HG02623 (cell line): Measurements from ENCODE around the gene CCL2.

Source experiments
- ATAC-seq: cut with Tn5 transposase; IDR thresholded peaks from one replicate; pipeline ENCODE4 v1.9.1; 2021; ENCODE audit warnings: moderate library complexity; ENCODE audit not compliant: unreplicated experiment

CCL2 gene

DNA sequence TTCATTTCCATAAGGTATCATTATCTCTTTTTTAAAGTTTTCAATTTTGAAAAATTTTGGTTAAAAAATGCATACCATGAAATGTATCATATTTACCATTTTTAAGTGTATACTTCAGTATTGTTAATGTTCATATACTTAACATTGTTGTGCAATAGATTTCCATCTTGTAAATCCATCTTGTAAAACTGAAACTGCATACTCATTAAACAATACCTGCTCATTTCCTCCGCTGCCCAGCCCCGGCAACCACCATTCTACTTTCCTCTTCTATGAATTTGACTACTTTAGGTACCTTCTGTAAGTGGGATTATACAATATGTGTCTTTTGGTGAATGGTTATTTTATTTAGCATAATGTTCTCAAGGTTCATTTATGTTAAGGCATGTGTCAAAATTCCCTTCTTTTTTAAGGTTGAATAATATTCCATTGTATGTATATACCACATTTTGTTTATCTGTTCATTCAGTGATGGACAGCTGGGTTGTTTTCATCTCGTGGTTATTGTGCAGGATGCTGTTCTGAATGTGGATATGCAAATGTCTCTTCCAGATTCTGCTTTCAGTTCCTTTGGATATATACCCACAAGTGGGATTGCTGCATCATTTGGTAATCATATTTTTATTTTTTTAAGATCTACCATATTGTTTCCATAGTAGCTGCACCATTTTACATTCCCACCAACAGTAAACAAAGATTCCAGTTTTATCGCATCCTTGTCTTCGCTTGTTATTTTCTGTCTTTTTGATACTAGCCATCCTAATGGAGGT, 6.7 kb downstream of the CCL2 start:
- ATAC-seq, result no peak

DNA sequence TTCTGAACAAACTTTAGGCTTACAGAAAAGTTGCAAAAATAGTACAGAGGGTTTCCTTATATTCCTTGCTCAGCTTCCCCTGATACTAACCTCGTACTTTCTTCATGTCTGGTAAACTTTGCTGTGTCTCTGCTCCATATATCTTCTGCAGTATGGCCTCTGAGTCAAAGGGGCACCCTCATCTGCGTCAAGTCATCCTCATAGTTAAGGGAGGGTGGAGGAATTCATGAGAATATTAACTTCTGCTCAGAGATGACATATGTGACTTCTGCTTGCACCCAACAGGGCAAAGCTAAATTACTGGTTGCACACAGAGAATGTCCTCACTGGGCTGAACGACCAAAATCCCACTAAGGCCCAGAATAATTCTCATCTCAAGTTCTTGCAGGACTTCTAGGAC, 10.6 kb downstream of the CCL2 start:
- ATAC-seq, result no peak

- ATAC-seq, result no peak
Measured at GRCh38 chr17:34269969-34270368, 14.9 kb downstream of the CCL2 start, which contains the start of gene CCL7. CCL7 (plus strand) TSS chr17:34270221; CDS start chr17:34270291, 70 bp downstream.

DNA sequence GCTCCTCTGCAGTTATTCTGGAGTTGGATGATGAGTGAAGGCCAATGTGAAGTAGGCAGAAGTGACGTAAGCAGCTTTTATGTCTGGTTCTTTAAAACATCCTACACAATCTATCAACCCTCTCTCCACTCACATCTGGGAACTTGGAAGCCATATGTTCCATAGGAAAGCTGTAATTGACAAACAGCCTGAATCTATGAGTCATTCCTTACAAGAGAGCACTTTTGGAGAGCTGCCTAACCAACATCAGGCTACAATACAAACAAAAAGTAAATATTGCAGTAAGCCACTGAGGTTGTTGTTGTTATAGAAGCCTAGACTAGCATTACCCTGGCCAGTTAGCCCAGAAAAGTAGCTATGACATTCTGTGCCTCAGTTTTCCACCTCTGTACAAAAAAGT, 20.8 kb downstream of the CCL2 start:
- no peak for ATAC-seq

- no peak for ATAC-seq
Measured at GRCh38 chr17:34276826-34277225, 21.7 kb downstream of the CCL2 start.

GRCh38 chr17:34283571-34283970, 28.5 kb downstream of the CCL2 start:
- ATAC-seq, result no peak

DNA sequence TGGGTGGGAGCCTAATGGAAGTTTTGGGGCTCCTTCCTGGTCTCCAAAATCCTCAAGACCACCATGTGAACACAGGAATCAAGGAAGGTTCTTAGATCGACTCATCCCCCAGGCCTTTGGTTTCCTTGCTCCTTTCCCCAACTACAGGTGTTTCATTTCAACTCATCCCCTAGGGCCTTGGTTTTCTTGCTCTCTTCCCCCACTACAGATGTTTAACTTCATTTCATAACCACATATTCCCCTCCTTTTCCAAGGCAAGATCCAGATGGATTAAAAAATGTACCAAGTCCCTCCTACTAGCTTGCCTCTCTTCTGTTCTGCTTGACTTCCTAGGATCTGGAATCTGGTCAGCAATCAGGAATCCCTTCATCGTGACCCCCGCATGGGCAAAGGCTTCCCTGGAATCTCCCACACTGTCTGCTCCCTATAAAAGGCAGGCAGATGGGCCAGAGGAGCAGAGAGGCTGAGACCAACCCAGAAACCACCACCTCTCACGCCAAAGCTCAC, 30.3 kb downstream of the CCL2 start, which contains the start of gene CCL11:
Gene CCL11 (plus strand): TSS at position 457 of the 507 bp plus-strand sequence. CDS start 67 bp downstream, outside the sequence.
- no peak for ATAC-seq

DNA sequence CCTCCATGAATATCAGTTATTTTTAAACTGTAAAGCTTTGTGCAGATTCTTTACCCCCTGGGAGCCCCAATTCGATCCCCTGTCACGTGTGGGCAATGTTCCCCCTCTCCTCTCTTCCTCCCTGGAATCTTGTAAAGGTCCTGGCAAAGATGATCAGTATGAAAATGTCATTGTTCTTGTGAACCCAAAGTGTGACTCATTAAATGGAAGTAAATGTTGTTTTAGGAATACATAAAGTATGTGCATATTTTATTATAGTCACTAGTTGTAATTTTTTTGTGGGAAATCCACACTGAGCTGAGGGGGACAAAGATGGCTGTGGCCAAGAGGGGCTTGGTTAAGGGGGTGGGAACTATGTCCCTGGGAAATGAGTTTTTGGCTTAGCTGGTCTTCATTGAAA, 32.8 kb downstream of the CCL2 start:
- ATAC-seq, result no peak

GRCh38 chr17:34290586-34290985, 35.5 kb downstream of the CCL2 start:
- ATAC-seq, result no peak

DNA sequence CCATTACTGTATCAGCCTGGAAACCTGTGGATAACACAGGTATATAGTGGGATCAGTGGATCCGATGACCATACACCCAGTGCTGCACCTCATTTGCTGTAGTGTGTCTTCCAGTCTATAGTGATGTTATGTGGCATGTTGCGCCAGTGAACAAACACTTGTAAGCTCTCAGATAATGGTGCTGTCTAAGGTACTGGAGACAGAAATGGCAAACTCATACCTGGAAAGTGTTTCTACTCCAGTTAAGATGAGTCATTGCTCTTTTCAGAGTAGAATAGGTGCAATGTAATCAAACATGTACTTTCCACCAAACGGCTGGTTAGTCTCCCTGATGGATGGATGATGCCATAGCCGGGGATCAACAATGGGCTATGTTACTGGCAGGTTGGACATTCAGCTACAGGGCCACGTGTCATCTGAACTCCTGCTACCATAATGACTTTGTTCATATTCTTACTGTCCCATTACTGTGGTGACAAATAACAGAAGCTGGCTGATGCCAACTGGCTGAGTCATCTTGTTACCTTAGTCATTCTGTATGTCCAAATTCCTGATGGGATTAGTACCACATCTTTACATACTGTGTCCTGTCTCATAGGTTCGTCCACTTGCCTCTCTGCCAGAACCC, 36.8 kb downstream of the CCL2 start:
- no peak for ATAC-seq

DNA sequence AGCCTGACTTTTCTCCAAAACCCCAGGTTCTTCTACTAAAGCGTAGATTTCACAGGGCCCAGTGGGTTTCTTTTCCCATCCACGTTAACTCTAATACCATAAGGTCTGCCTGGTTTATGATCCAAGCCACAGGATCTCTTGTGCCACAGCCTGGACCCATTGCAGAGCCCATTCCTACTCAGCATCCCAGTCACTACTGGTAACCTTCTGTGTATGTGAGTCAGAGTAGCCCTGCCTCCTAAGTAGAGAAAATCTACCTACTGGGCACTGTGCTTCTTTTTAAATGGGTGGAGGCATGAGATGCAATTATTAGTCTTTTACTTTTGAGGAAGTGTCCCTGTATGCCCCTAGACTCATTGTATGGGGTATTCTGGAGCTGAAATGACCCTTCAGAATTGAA, 43.9 kb downstream of the CCL2 start:
- no peak for ATAC-seq

DNA sequence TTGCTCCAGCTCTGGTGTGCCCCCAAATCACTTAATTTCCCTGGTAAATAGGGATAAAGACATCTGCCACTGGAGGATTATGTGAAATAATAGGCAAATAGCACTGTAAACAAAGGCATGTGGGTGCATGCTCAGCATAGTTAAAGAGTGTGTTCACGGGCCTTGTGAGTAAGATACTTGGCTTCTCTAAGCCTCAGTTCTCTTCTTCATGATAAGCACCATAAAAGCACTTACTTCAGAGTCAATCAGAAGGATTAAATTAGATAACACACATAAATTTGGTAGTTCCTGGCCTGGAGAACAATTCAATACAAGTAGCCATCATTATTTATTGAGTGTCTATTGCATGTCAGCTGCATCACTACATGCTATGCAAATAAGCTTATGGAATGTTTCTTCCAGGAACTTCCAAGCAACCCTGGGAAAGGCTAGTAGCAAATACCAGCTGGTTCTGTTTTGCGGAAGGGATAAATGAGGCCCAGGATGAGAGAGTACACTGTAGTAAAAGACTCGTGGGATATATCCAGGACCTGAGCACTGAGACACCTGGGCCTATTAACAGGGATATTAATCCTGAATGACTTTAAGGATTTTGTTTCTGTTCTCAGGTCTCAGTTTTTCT, 45.0 kb downstream of the CCL2 start:
- no peak for ATAC-seq

- no peak for ATAC-seq
Measured at GRCh38 chr17:34300652-34301370, 45.7 kb downstream of the CCL2 start.

DNA sequence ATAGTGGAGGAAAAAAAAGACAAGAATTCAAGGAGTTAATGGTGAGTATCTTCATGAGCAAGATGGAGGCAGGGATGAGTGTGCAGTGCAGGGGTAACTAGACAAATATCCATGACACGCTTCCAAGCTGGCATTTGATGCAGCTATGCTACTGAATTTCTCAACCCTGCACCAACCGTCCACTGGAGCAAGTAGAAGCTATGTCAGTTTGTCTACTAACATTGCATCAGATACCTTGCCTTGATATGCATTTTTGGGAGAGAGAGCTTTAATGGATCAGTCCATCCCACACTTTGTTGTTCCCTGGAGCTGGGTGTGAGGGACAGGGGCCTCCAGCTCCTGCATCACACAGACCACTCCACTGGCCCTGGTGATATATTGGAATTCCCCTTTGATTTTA, 46.9 kb downstream of the CCL2 start:
- no peak for ATAC-seq

DNA sequence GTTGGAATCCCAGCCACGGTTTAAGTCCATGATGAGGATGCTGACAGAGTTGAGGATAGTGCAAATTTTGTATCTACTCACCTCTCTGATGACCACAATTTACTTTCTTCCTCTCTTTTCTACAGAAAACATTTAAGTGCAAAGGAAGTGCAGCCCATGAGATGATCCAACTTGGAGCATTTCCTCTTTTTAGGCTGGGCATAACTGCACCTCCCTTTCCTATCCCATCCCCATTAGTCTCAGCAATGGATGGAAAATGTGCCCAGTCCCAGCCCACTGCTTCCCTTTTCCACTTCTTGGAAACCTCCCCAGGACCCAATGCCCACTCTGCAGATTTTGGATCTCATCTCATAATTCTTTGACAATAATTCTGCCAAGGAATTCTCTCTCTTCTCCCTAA, 47.6 kb downstream of the CCL2 start:
- no peak for ATAC-seq

- no peak for ATAC-seq
Measured at GRCh38 chr17:34303606-34304005, 48.5 kb downstream of the CCL2 start.

- no peak for ATAC-seq
Measured at GRCh38 chr17:34305061-34305460, 50.0 kb downstream of the CCL2 start.

DNA sequence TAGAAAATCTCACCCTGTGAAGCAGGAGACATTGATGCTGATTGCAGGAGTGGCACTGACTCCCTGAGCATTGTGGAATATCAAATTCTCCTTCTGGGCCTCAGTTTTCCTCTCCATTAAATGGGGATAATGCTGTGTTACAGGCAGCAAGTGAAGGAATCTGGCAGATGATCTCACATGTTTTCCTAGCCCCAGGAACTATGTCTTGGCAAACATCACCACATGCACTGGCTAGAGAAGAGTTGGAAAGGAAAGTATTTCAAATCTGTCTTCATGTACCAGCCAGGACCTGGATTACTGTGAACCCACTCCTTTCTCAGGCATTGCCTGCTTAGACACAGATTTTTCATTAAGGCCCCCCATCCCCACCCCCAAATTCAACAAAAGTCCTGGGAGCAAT, 50.5 kb downstream of the CCL2 start:
- no peak for ATAC-seq

DNA sequence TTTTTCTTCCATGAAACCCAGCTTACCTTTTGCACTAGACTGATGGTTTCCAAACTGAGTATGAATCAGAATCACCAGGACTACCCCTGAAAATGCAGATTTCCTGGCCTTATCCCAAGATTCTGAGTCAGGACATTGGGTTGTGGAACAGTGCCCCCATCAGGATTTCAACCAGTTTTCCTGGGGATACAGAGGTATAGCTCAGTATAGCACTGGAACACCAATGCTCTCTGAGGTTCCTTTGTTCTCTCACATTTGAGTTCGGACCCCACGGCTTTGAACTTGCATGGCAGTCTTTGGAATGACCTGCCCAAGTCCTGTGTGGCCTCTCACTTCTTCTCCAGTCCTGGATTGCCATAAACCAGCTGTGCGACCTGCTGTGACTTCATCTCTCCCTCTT, 51.4 kb downstream of the CCL2 start:
- ATAC-seq, result no peak
